ENCODE results near the gene TMEM150B. TPM values are rescaled to one million over a fixed set of nuclear protein-coding genes. Genes with fewer than 3 reads are reported as not detected.

Gene TMEM150B
- total and polyA plus RNA-seq, 9 of the 15 experiments (the other 6 are each of a cell fraction or from before 2014, with no cell fraction given), result 0.47 to 1.3 (median 0.74) TPM; not detected in 2

DNA sequence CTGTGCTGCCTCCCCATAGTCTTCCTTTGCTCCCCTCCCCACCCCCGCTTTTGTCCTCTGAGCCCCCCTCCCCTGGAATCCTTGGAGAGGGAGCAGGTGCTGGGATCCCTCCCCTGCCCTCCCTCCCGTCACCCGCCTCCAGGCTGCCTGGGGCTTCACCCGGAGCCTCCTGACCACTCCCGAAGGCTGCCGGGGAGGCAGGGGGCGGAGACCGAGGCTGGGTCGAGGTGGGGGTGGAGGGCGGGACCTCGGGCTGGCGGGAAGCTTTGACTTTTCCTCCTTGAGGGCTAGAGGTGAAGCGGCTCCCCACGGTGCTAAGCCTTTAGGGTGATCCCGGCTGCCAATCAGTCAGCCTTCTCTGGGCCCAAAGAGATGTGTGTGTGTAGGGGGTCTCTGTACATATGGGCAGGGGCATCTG, 16.0 kb upstream of the TMEM150B start (continued):
- TF ChIP-seq PHTF2 (CRISPR knock-in tag; IDR thresholded peaks at IDR 0.05) (no peak), HOXB6 (CRISPR knock-in tag; IDR thresholded peaks at IDR 0.05; ENCODE audit: borderline replicate concordance) (no peak), SRF (CRISPR knock-in tag; IDR thresholded peaks at IDR 0.05) (no peak), SMAD3 (CRISPR knock-in tag; conservative IDR thresholded peaks at IDR 0.05) (no peak), ZNF197 (CRISPR knock-in tag; IDR thresholded peaks at IDR 0.05; ENCODE audit: low read depth) (no peak), CAMTA2 (CRISPR knock-in tag; conservative IDR thresholded peaks at IDR 0.05) (no peak), ETV1 (tag; conservative IDR thresholded peaks at IDR 0.05; ENCODE audit: low read depth) (no peak)
- TF ChIP-seq, protein P1, sequence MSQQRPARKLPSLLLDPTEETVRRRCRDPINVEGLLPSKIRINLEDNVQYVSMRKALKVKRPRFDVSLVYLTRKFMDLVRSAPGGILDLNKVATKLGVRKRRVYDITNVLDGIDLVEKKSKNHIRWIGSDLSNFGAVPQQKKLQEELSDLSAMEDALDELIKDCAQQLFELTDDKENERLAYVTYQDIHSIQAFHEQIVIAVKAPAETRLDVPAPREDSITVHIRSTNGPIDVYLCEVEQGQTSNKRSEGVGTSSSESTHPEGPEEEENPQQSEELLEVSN (IDR thresholded peaks at IDR 0.05; ENCODE audit: borderline replicate concordance in 1 of 2, extremely low read depth in 1 of 2, insufficient read depth in 1 of 2, insufficient read length in 1 of 2, low read depth in 1 of 2, low read length in 1 of 2, poor library complexity in 1 of 2, severe bottlenecking in 1 of 2), result peak; percentile 28 to 65

DNA sequence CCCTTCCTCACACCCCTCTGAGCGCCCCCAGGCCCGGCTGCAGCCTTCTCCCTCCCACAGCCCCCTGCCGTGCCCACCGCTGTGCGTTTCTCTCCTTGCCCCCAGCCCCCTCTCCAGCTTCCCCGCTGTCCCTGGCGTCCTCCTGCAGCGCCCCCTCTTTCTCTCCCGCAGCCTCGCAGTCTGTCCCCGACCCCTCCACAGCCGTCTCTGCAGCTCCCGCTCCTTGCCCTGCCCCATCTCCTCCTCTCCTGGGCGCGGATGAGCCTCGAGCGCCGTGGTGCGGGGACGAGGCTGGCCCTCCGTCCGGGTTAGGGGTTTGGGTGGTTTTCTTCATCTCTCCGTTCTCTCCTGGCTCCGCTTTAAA, 15.6 kb upstream of the TMEM150B start:
- Histone ChIP-seq H3K9me3 (replicated peaks; ENCODE audit: control insufficient read depth, insufficient read depth, low read depth, low read length) (no peaks in the 10 kb centered on the region), H3K36me3 (ENCODE audit: control insufficient read depth, insufficient read depth, low read length) (peaks cover 38% of the 10 kb centered on the region; the same call in 2 of the 3 replicates), H3K9ac (ENCODE audit: insufficient read depth in 1 of 2, low read depth in 2 of 2, low read length in 2 of 2) (peak overlapping the region; percentile 97 to 99), H3K9me1 (ENCODE audit: control insufficient read depth, insufficient read depth, low read length) (no peaks in the 10 kb centered on the region), H2AFZ (ENCODE audit: low read depth, low read length) (peak overlapping the region; percentile 49; the same call in 1 of the 2 replicates), H3K27me3 (ENCODE audit: control insufficient read depth in 2 of 2, insufficient read depth in 2 of 2, low read length in 2 of 2) (no peaks in the 10 kb centered on the region), H4K20me1 (replicated peaks; ENCODE audit: control insufficient read depth, insufficient read depth, low read length) (0 out of 2 replicates have a peak, but pooled peaks cover 6% of the 10 kb centered on the region), H3K79me2 (ENCODE audit: control insufficient read depth, insufficient read depth, low read length) (peaks cover 24% of the 10 kb centered on the region), H3K4me3 (peak overlapping the region; percentile 92), H3K27ac (ENCODE audit: extremely low read depth, low read depth, low read length) (peak overlapping the region; percentile 97), H3K4me1 (replicated peaks in 1 of 2; ENCODE audit: control insufficient read depth in 2 of 2, insufficient read depth in 2 of 2, low read length in 2 of 2) (peaks cover 7 to 61% of the 10 kb centered on the region in 2 experiments; a peak in 4 of 5 replicates), H3K4me2 (ENCODE audit: insufficient read depth, low read length) (peak overlapping the region; percentile 97)
- in situ Hi-C loops (cut with MboI) (no loop called here), intact Hi-C loops (cut with micrococcal nuclease) (no loop called here)
- no peak for FAIRE-seq
- ChIA-PET CTCF (ENCODE audit: low intra/inter-chr PET ratio) (no interaction called here), POLR2A (interaction anchor here (1.2 to 1.4 kb wide), 4 partner anchors 9 to 43 kb away, joined by 4 to 11 read pairs (median 6); partner anchors contain the start of gene TMEM238)
- no TSS peak for BruUV-seq (replicated peaks)
- WGBS (ENCODE audit: insufficient coverage, low coverage, missing lambda C conversion rate), result 2% methylated on average over 11 of the region's 24 CpGs
- DNase-seq (ENCODE audit: extremely low read depth in 1 of 4, low spot score in 3 of 4), result peak in 2 of 4 experiments; percentile 37 to 63
- ATAC-seq, result peak; percentile 9
- TF ChIP-seq ARID1B (IDR thresholded peaks at IDR 0.05) (0 out of 2 replicates have a peak, but pooled peaks have one; percentile 10), IRF2 (CRISPR knock-in tag; IDR thresholded peaks at IDR 0.05) (no peak), HNRNPH1 (optimal IDR thresholded peaks at IDR 0.05; ENCODE audit: low read depth, low read length) (no peak), ZNF76 (CRISPR knock-in tag; IDR thresholded peaks at IDR 0.05; ENCODE audit: borderline replicate concordance) (no peak), ARNT (IDR thresholded peaks at IDR 0.05) (no peak), SREBF1 (IDR thresholded peaks at IDR 0.05; ENCODE audit: borderline replicate concordance, low read depth, low read length) (no peak), SMARCE1 (IDR thresholded peaks at IDR 0.05) (peak; percentile 12; the same call in 1 of the 2 replicates), TBP (optimal IDR thresholded peaks at IDR 0.05; ENCODE audit: low read depth, low read length) (no peak), ZNF717 (CRISPR knock-in tag; IDR thresholded peaks at IDR 0.05) (no peak), BRD9 (IDR thresholded peaks at IDR 0.05; ENCODE audit: low read depth, partially characterized antibody) (peak; percentile 59), HCFC1 (IDR thresholded peaks at IDR 0.05; ENCODE audit: low read depth, low read length) (no peak), SUPT5H (IDR thresholded peaks at IDR 0.05) (peak; percentile 19; the same call in 1 of the 2 replicates)
- TF ChIP-seq, protein P2, sequence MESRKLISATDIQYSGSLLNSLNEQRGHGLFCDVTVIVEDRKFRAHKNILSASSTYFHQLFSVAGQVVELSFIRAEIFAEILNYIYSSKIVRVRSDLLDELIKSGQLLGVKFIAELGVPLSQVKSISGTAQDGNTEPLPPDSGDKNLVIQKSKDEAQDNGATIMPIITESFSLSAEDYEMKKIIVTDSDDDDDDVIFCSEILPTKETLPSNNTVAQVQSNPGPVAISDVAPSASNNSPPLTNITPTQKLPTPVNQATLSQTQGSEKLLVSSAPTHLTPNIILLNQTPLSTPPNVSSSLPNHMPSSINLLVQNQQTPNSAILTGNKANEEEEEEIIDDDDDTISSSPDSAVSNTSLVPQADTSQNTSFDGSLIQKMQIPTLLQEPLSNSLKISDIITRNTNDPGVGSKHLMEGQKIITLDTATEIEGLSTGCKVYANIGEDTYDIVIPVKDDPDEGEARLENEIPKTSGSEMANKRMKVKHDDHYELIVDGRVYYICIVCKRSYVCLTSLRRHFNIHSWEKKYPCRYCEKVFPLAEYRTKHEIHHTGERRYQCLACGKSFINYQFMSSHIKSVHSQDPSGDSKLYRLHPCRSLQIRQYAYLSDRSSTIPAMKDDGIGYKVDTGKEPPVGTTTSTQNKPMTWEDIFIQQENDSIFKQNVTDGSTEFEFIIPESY (CRISPR knock-in tag; IDR thresholded peaks at IDR 0.05), result no peak

Data from K562 (cell line).